NB4 (cell line): ENCODE measurements around the gene TNFAIP8.

Experiments
- CTCF ChIP-seq: IDR thresholded peaks from one replicate; pipeline ENCODE4 v1.5.1; 2012; ENCODE audit warnings: low read depth, low read length
- MYC ChIP-seq: IDR thresholded peaks from 2 replicates; pipeline ENCODE4 v1.6.1; 2011; ENCODE audit warnings: low read depth, low read length
- POLR2A ChIP-seq: IDR thresholded peaks from 2 replicates; pipeline ENCODE4 v1.6.1; 2011; ENCODE audit warnings: mild to moderate bottlenecking; ENCODE audit not compliant: insufficient read length; ENCODE audit errors: extremely low read depth

DNA sequence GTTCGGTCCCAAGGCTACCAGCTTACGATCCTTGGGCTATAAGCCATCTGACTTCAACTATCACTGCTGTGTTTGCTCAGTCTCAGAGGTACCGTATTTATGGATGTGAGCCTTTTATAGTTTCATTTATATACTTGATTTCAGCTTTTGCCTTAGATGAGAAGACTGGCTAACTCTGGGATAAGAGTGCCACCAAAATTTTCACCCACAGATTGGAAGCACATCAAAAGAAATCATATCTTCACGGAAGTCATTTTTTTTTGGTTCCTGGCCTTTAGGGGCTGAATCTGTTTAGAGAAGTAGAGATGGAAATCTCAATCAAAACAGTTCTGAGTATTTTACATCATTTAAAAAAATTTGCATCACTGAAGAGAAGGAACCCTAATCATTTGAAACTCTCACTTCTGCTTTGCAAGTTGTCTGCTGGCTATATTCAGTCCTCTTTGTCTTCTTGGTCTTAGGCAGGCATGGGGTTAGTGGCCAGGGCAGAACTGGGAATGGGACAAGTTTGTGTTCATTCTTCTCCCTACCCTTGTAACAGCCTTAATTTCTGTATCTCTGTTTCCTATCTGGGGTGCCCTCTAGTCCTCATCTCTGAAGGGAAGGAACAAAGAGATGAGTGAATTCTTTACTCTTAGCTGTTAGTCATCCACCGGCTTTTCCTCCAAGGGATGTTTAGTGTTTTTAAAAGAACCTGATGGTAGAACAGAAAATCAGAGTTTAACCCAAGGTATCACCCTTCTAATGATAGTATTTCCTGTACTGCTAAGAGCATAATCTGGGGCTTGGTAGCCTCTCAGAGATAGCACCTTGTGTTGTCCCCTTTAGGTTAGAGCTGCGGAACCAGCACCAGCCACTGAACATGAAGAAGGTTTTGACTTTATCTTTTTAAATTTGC lies 14.1 kb upstream of the TNFAIP8 start:
- TF ChIP-seq CTCF (no peak), POLR2A (no peak), MYC (no peak)
